Muscle layer of duodenum (tissue), 2 donors: Measurements from ENCODE around the gene IFT52.
A peak's percentile ranks its signal among the peaks of the same experiment; 100 is the strongest.
"Not testable (repeated sequence)": the region's sequence is repeated elsewhere in the genome, so short reads cannot be mapped to it uniquely, and the experiment has no call there.

ENCODE experiments used
- H3K27ac ChIP-seq: one replicate; pipeline ENCODE4 v1.7.0; 2013; ENCODE audit warnings: mild to moderate bottlenecking, low read length
- H3K27me3 ChIP-seq: one replicate; pipeline ENCODE4 v1.7.0; 2013; ENCODE audit warnings: low read depth, mild to moderate bottlenecking, control low read depth, low read length
- H3K36me3 ChIP-seq, 2 donors: one replicate each; pipeline ENCODE4 v1.7.0; 2013; ENCODE audit warnings: low read length in 2 of 2, control low read depth in 1 of 2, mild to moderate bottlenecking in 1 of 2; ENCODE audit not compliant: insufficient read depth in 2 of 2, control insufficient read depth in 1 of 2
- H3K4me1 ChIP-seq, 2 donors: one replicate each; pipeline ENCODE4 v1.7.0; 2013; ENCODE audit warnings: low read length in 2 of 2, mild to moderate bottlenecking in 2 of 2, control low read depth in 1 of 2, moderate library complexity in 1 of 2; ENCODE audit not compliant: insufficient read depth in 2 of 2, control insufficient read depth in 1 of 2
- H3K4me3 ChIP-seq, 2 donors: one replicate each; pipeline ENCODE4 v1.7.0; 2013; ENCODE audit warnings: low read length in 2 of 2, low read depth in 1 of 2, mild to moderate bottlenecking in 1 of 2
- H3K9me3 ChIP-seq, 2 donors: one replicate each; pipeline ENCODE4 v1.7.0; 2013; ENCODE audit warnings: low read length in 2 of 2, control low read depth in 1 of 2, mild to moderate bottlenecking in 1 of 2; ENCODE audit not compliant: control insufficient read depth in 1 of 2
- donor health status: healthy.

Gene IFT52

DNA sequence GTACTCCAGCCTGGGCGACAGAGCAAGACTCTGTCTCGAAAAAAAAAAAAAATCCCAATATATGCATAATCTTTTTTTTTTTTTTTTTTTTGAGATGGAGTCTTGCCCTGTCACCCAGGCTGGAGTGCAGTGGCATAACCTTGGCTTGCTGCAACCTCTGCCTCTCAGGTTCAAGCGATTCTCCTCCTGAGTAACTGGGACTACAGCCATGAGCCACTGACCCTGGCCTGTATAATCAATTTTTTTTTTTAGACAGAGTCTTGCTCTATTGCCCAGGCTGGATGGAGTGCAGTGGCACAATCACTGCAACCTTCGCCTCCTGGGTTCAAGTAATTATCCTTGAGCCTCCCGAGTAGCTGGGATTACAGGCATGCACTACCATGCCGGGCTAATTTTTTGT lies 64.4 kb downstream of the IFT52 start:
- H3K27ac ChIP-seq, H3K36me3 ChIP-seq, H3K4me1 ChIP-seq, H3K27me3 ChIP-seq, H3K4me3 ChIP-seq, H3K9me3 ChIP-seq: not testable (repeated sequence)

DNA sequence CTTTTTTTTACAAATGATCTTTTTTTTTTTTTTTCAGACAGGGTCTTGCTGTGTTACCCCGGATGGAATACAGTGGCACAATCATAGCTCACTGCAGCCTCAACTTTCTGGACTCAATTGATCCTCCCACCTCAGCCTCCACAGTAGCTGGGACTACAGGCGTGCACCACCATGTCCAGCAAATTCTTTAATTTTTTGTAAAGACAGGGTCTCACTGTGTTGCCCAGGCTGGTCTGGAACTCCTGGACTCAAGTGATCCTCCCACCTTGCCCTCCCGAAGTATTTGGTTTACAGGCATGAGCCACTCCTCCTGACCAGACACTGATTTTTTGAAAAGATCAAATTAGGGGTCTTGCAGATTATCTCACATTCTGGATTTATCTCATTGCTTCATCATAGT lies 65.2 kb downstream of the IFT52 start:
- no peaks in the 10 kb centered on the region for H3K36me3 ChIP-seq
- no peaks in the 10 kb centered on the region for H3K4me1 ChIP-seq
- H3K27me3 ChIP-seq = no peaks in the 10 kb centered on the region

DNA sequence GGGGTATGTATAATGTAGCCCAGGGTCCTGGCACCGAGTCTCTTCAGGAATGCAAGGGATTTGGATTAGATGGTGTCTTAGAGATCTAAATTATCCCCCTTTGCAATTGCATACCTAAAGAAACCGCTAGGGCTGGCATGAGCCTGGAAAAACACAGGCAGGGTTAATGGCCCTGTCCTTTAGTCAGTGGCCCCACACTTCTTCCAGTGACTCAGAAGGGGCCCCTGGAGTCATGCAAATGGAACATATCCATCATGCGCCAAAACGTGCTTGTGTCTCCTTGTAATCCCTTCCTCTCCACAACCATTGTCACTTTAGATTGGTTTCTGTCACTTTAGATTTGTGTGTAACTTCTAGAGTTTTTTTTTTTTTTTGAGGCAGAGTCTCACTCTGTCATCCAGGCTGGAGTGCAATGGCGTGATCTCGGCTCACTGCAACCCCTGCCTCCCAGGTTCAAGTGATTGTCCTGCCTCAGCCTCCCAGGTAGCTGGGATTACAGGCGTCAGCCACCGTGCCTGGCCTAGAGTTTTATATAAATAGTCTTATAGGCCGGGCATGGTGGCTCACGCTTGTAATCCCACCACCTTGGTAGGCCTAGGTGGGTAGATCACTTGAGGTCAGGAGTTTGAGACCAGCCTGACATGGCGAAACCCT lies 67.5 kb downstream of the IFT52 start:
- H3K9me3 ChIP-seq = no peaks in the 10 kb centered on the region
- H3K4me1 ChIP-seq = no peaks in the 10 kb centered on the region
- peak overlapping the region; percentile 45 for H3K27ac ChIP-seq
- peak overlapping the region; percentile 80 to 94 for H3K4me3 ChIP-seq
- no peaks in the 10 kb centered on the region for H3K36me3 ChIP-seq
- H3K27me3 ChIP-seq = no peaks in the 10 kb centered on the region

More for the DNA sequence above, 65.2 kb downstream of the IFT52 start:
- Histone ChIP-seq H3K27ac (no peak overlapping the region), H3K4me3 (no peak overlapping the region), H3K9me3 (no peaks in the 10 kb centered on the region)

DNA sequence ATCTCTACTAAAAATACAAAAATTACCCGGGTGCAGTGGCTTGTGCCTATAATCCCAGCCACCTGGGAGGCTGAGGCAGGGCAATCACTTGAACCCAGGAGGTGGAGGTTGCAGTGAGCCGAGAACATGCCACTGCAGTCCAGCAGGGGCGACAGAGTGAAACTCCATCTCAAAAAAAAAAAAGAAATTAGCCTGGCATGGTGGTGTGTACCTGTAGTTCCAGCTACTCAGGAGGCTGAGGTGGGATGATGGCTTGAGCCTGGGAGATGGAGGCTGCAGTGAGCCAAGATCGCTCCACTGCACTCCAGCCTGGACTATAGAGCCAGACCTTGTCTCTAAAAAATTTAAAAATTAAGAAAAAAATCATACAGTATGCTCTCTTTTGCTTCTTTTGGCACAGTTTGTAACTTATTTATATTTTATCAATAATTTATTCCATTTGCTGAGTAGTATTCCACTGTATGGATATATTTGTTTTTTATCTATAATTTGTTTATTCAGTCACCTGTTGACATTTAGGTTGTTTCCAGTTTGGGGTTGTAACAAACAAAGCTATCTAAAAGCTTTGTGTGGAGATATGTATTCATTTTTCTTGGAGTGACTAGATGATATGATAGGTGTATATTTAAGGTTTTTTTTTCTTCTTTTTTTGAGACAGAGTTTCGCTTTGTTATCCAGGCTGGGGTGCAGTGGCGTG lies 68.1 kb downstream of the IFT52 start:
- Histone ChIP-seq H3K27ac (no peak overlapping the region), H3K4me1 (no peaks in the 10 kb centered on the region), H3K9me3 (no peaks in the 10 kb centered on the region), H3K4me3 (no peak overlapping the region), H3K36me3 (no peaks in the 10 kb centered on the region), H3K27me3 (no peaks in the 10 kb centered on the region)

DNA sequence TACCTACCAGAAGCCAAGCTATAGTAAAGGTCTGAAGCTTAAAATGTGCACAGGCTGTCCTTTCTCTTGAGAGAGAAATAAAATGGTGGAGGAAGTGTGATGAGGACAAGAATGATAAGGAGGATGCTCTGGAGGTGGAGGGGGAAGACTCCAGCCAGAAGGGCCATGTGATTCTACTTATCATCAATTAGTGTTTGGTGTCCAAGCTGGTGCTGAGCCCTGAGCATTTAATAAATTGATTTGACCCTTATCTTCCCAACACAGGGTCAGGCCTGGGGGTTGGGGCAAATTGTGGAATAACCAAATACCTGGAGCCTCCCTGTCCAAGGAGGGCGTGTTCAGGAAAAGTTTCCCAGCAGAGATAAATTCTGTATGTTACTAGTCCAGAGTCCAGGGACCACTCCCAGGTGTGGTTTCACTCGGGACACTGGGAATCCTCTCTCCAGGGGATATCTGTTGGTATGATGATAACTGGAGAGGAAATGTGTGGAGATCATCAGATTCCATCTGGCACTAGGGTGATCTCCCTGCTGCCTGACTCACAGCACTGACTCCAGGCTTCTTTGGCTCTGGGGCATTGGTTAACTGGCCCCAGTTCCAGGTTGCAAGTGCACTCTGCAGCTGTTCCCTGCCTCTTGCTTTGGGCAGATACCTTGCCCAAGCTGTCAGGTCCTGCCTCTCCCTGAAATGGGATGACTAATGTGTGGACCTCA lies 72.4 kb downstream of the IFT52 start:
- Histone ChIP-seq H3K4me3 (no peak overlapping the region), H3K27me3 (peaks cover 8% of the 10 kb centered on the region), H3K36me3 (no peaks in the 10 kb centered on the region), H3K9me3 (no peaks in the 10 kb centered on the region), H3K27ac (no peak overlapping the region), H3K4me1 (peaks cover 0 to 8% of the 10 kb centered on the region in 2 donors)

DNA sequence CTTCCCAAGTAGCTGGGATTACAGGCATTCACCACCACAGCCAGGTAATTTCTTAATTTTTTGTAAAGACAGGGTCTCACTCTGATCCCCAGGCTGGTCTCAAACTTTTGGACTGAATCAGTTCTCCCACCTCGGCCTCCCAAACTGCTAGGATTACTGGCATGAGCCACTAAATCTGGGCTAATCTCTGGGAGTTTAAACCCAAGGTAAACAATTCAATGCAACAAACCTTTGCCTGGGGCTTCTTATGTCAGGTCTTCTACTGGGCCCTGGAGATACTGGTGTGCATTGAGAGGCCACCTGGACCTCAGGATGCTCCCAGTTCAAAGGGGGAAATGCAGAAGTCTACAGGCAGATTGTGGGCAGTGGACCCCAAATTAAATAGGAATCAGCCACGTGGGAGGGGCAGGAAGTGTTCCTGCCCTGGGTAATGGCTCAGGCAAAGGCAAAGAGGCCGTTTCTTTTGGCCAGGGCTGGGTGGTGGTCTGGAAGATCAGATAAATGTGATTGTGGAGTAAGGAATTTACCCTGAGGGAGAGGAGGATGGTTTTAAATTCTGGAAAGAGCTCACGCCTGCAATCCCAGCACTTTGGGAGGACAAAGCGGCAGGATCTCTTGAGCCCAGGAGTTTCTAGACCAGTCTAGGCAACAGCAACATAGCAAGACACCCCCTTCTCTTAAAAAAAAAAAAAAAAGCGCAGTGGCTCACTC lies 74.9 kb downstream of the IFT52 start:
- Histone ChIP-seq H3K36me3 (no peaks in the 10 kb centered on the region), H3K4me1 (peaks cover 0 to 8% of the 10 kb centered on the region in 2 donors), H3K4me3 (no peak overlapping the region), H3K27me3 (peaks cover 15% of the 10 kb centered on the region), H3K9me3 (no peaks in the 10 kb centered on the region), H3K27ac (no peak overlapping the region)

DNA sequence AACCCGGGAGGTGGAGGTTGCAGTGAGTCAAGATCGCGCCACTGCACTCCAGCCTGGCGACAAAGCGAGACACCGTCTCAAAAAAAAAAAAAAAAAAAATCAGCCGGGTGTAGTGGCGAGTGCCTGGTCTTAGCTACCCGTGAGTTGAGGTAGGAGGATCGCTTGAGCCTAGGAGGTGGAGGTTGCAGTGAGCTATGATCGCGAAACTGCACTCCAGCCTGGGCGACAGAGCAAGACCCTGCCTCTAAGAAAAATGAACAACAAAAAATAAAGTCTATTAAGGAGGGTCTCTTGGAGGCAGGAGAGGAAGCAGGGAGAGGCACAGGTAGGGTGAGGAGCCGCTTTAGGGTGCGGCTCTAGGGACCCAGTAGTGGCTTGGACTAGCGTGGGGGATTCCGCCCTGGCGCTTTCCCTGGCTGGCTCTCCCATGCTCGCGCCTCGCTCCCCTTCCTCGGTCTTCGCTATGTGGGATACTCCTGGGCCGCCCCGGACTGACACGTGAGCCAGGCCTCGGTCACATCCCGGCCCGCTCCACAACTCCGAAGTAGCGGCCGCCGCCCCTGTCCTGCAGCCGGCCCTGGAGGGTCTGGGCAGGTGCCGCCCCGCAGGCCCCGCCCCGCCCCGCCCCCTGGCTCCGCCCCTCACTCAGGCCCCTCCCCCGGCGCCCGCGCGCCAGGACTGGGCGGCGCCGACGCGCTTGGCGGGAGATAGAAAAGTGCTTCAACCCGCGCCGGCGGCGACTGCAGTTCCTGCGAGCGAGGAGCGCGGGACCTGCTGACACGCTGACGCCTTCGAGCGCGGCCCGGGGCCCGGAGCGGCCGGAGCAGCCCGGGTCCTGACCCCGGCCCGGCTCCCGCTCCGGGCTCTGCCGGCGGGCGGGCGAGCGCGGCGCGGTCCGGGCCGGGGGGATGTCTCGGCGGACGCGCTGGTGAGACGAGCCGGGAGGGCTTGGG lies 75.9 kb downstream of the IFT52 start, which contains the start of gene MYBL2:
MYBL2 (plus strand) TSS at position 739 of the 953 bp plus-strand sequence; CDS start at position 909, 170 bp downstream.
- peaks cover 15% of the 10 kb centered on the region for H3K27me3 ChIP-seq
- peaks cover 0 to 8% of the 10 kb centered on the region in 2 donors for H3K4me1 ChIP-seq
- H3K27ac ChIP-seq = no peak within 1 kb of the TSS
- H3K4me3 ChIP-seq = peak within 1 kb of the TSS; percentile 4 to 26
- no peaks in the 10 kb centered on the region for H3K36me3 ChIP-seq
- no peaks in the 10 kb centered on the region for H3K9me3 ChIP-seq

DNA sequence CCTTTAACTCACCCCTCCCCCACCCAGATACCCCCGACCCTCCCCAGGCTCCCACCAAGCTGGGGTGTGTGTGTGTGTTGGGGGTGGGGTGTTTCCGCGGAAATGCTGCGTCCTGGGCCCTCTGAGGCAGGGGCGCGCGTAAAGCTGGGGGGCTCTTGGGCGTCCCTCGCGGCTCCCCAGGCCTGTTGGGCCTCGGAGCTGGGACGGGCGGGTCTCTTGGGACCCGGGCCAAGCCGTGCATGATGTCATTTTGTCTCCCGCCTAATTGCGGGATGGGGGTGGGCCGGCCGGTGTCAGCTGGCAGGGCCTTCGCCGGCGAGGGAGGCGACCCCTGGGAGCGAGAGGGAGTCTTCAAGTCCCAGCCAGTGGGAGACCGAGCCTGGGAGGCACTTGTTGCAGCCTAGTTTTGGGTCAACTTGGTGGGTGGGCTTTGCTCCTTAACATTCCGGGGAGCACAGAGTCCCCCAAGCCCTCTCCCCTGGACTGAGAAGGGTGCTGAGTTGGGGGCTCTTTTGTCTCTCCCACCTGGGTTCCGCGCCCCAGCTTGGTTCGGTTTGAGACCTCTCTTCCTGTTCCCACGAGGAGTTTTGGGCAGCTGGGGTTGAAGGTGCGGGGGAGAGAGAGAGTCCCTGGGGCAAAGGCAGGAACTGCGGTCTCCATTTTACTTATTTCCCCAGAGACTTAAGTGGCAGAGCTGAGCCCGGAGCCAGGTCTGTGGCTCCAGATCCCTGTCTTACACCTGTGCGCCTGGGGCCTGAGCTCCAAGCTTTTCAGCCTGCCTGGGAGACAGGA lies 76.8 kb downstream of the IFT52 start:
- peaks cover 15% of the 10 kb centered on the region for H3K27me3 ChIP-seq
- no peak overlapping the region for H3K27ac ChIP-seq
- H3K4me3 ChIP-seq = peak overlapping the region in 1 of 2 donors; percentile 4
- peaks cover 0 to 8% of the 10 kb centered on the region in 2 donors for H3K4me1 ChIP-seq
- H3K9me3 ChIP-seq = no peaks in the 10 kb centered on the region
- no peaks in the 10 kb centered on the region for H3K36me3 ChIP-seq

DNA sequence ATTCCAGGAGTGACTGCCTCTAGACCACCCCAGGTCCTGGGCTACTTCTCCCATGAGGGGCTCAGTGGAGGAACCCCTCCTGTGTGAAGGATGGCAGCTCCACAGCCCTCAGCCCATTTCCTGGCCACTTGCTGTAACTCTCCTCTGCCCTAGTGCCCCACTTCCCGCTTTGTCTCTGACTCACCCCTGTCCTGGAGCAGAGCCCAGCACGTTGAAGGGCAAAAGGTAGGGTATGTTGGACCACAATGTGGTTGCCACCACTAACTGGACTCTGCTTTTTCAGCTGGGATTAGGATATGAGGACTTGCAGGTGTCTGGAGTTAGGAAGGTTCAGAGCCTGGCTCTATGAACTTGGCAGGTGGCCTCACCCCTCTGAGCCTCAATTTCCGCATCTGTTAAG lies 78.6 kb downstream of the IFT52 start:
- H3K4me3 ChIP-seq = no peak overlapping the region
- H3K27ac ChIP-seq = no peak overlapping the region
- peaks cover 0 to 8% of the 10 kb centered on the region in 2 donors for H3K4me1 ChIP-seq
- no peaks in the 10 kb centered on the region for H3K9me3 ChIP-seq
- H3K36me3 ChIP-seq = no peaks in the 10 kb centered on the region
- H3K27me3 ChIP-seq = peaks cover 15% of the 10 kb centered on the region

DNA sequence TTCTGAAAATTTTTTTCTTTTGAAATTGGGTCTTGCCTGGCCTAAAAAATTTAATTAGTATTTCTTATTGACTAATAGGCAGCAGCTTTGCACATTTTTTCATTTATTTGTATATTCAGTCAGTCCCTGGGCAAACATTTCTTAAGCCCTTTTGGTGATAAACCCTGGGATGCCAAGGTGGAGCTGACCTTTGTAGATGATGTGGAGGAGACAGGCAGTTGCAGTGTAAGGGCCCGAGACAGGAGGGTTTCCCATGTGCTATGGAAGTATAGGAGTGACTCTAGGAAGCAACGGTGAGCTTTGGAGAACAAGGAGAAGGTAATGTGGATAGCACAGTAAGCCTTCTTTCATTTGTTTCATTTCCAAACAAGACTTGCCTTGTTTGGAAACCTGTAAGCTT lies 79.7 kb downstream of the IFT52 start:
- H3K27me3 ChIP-seq = peaks cover 15% of the 10 kb centered on the region
- peaks cover 0 to 8% of the 10 kb centered on the region in 2 donors for H3K4me1 ChIP-seq
- no peaks in the 10 kb centered on the region for H3K9me3 ChIP-seq
- H3K4me3 ChIP-seq = no peak overlapping the region
- H3K36me3 ChIP-seq = no peaks in the 10 kb centered on the region
- no peak overlapping the region for H3K27ac ChIP-seq
